NCI-H510A treated with DMSO at 0.1 percent for 48 hours (cell line): Measurements from ENCODE around the gene FAM185A.
"Not testable (repeated sequence)": the region's sequence is repeated elsewhere in the genome, so short reads cannot be mapped to it uniquely, and the experiment has no call there.

Experiments
- DNase-seq: peaks from one replicate; lab custom pipeline; 2025; lab: John Stamatoyannopoulos, UW

Gene FAM185A

GRCh38 chr7:102830197-102830596, 81.4 kb downstream of the FAM185A start:
- no peak for DNase-seq

GRCh38 chr7:102832674-102833073, 83.9 kb downstream of the FAM185A start:
- no peak for DNase-seq

- DNase-seq, result no peak
These were observed 84.5 kb downstream of the FAM185A start for GRCh38 chr7:102833343-102833742.

DNA sequence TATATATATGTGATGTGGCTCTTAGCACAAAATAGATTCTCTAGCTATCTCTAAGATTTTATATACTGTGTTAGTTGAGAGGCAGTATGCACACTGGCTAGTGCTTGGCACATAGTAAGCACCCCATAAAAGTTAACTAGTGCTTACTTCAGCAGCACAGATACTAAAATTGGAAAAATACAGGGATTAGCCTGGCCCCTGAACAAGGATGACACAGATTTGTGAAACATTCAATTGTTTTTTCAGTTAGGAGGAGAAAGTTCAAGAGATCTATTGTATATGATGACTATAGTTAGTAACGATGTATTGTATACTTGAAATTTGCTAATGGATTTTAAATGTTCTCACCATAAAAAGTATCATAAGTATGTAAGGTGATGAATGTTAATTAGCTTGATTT, 85.7 kb downstream of the FAM185A start:
- no peak for DNase-seq

DNA sequence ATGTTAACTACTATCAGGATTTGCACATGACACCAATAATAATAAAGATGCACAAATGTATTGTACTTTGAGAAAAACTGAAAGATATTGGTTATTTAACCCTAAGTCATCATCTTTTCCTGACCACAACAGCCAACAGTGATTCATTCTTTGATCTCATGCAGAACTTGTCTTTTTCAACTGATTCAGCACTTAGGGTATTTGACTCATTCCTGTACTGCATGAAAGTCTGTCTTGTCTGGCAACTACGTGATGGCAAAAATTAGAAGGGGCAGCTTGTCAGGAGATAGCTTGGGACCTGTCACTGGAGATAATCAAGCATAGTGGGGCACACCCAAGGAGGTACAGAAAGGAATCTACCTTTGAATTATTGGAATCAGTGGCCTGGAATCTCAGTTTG, 86.2 kb downstream of the FAM185A start:
- DNase-seq, result no peak

DNA sequence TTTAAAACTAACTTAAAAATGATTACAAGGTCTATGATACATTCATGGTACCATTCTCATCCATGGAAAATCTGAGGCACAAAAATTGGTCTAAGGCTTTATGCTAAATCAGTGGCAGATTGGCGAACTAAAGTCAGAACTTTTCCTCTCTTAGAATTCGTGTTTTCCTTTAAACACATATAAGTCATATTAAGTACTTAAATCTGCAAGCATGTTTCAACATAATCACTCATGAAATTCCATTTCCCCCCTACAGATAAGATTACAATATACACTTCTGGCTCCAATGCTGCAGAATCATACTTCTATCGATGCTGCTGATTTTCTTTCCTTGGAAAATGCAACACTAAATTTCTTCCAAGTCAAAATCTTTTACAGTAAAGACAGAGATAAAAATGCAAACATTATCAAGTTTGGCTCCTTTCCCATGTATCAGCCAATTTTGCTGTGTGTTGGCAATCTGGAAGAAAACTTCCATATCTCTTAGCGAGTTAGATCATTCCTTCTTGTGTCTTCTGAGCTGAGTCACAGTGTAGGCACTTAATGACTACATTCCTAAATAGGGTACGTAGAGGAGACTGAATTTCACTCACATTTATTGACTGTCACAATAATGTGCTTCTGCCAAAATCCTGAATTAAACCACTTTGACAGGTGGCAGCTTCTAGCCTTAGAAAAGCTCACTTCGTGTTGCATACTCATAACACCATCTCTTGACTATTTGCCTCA, 87.6 kb downstream of the FAM185A start:
- DNase-seq, result no peak

DNA sequence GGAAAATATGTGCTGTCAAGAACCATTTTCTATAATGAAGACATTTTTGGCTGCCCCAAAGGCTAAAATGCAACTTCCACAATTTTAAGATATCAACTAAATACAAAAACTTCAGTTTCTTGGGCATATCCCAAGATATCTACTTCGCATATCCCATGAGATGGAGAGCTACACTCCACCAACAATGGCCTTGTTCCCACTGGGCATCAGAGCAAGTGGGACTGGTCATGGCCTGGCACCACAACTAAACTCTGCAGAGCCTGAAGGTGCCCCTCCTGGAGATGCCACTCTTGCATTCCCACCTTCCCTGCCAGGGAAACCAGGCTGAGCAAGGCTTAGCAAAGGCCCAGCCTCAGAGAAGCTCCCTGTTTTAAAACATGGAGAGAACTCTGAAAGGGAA, 88.2 kb downstream of the FAM185A start:
- DNase-seq, result no peak

DNA sequence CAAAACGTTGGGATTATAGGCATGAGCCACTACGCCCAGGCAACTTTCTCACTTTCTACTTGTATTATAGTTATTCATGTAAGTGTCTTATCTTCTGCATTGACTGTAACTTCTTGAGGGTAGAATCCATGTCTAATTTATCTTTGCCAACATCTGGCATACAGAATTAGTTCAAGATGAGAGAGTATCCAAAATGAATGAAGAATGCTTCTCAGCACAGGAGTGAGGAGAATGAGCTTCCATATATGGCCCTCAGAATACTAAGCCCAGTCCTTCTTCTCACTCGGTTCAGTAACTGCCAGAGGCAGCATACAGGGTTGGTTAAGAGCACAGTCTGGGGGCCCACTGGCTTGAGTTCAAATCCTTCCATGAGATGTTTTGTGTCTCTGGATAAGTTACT, 89.0 kb downstream of the FAM185A start:
- DNase-seq, result no peak

- DNase-seq, result not testable (repeated sequence)
These were observed 89.8 kb downstream of the FAM185A start for GRCh38 chr7:102838572-102839101.

- no peak for DNase-seq
These were observed 91.6 kb downstream of the FAM185A start for GRCh38 chr7:102840404-102840803.

DNA sequence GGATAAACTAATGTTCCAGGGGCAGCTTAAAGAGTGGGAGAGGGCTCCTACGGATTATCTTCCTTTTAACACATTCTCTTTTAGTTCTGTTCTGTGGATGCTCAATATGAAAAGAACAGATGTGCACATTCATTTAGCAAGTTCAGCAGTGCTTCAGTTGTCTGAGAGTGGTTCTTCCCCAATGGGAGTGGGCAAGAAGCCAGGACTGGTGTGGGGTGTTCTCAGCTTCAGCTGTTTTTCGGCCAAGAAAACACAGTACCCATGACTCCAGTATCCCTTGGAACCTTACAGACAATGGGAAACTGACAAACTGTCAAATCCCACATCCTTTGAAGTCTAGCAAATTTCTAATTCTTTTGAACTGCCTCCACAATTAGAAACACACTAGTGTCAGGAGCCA, 92.5 kb downstream of the FAM185A start:
- no peak for DNase-seq

DNA sequence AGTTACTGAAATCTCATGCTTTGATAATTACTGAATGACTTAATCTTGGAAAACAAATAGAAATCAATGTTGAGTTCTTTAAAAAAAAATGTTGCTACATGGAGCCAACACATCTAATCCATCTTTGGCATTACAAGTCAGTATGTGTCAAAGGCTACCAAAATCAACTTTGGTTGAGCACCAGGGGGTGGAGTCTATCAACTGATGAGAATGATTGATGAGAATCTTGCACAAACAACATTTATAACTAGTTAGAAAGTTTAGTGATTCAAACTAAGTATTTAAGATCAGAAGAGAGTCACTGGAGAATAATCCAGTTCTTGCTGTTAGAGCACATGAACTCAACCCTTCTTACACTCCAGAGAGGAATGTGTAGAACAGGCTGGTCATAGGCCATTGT, 93.5 kb downstream of the FAM185A start:
- DNase-seq, result no peak

DNA sequence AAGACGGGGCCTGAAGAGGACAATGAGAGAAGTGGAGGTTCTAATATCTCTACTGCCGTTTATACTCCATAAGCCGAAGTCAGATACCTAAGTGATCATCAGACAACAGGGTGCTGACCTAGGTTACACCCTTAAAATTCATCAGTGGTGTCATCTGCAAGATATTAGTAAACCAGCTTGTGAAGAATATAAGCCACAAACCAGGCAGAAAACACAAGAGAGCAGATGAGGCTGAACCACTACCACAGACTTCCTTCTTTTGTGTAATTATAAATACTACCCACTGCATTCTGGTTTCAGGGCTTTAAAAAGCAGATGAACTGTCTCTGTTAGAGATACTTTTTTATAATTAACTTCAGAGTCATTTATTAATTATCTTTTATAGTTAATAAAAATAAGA, 95.1 kb downstream of the FAM185A start:
- DNase-seq, result no peak

GRCh38 chr7:102845346-102845745, 96.5 kb downstream of the FAM185A start:
- no peak for DNase-seq

DNA sequence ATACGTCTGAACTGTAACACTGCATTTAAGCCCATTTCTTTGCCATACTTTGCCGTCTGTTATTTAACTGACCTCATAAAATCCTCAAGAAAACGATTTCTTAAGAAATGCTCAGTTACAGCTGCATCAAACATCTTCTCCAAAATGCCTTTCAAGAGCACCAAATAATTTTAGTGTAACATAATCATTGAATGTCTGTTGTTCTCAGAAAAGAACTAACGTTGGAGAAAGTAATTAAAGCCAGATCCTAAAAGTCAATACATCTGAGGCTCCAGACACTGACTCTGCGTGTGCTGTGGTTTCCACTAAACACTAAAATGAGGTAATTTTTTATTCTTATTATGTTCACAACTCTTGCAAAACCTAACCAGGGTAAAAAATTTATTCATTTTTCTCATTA, 100.3 kb downstream of the FAM185A start:
- no peak for DNase-seq

GRCh38 chr7:102849538-102849937, 100.7 kb downstream of the FAM185A start:
- DNase-seq, result no peak

DNA sequence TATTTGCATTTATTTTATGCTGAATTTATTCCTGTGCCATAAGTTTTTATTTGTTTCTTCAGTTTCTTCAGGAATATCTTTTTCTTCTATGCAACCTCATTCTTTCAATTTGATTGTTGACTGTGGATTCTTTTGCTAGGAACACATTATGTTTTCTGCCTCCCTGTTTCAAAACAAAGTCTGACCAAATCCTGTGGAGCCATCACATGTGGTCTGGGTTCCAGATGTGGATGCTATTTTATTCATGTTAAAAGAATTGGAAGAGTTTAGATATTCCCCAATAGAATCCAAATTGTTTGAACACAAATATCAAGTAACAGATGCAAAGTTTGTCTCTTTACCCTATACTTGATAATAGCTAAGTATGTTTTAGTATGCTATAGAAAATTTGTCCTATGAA, 107.2 kb downstream of the FAM185A start:
- no peak for DNase-seq
